WI38 (cell line): ENCODE data around the gene CHGA.

Experiments
- H3K4me3 ChIP-seq: 2 replicates; pipeline ENCODE4 v1.5.1; 2011; ENCODE audit warnings: low read depth, mild to moderate bottlenecking, control low read depth, low read length
- CTCF ChIP-seq: IDR thresholded peaks from 2 replicates; pipeline ENCODE4 v1.5.1; 2012; ENCODE audit warnings: low read depth, mild to moderate bottlenecking, control low read depth, low read length

CHGA gene

GRCh38 chr14:92951261-92951660, 28.3 kb downstream of the CHGA start:
- no peak for TF ChIP-seq CTCF
- no peak overlapping the region for H3K4me3 ChIP-seq

GRCh38 chr14:92951912-92952471, 29.0 kb downstream of the CHGA start:
- no peak overlapping the region for H3K4me3 ChIP-seq
- peak; percentile 93 for TF ChIP-seq CTCF

- TF ChIP-seq CTCF = no peak
- H3K4me3 ChIP-seq = no peak overlapping the region
Measured at GRCh38 chr14:92952481-92953298, 29.7 kb downstream of the CHGA start.

- TF ChIP-seq CTCF = no peak
- H3K4me3 ChIP-seq = no peak overlapping the region
Measured at GRCh38 chr14:92953526-92953925, 30.6 kb downstream of the CHGA start.

DNA sequence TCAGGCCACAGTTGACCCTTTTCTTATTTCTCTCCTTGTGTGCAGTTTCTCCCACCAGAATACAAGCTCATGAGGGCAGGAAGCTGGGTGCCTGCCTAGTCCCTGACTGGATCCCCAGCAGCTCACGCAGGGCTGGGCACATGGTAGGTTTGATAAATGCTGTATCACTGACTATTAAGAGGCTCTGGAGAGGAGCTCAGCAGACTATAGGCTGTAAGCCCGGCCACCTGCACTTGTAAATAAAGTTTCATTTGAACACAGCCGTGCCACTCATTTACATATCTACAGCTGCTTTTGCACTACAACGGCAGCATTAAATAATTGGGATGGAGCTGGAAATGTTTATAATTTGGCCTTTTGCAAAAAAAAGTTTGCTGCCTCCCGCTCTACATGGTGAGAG, 32.0 kb downstream of the CHGA start:
- no peak for TF ChIP-seq CTCF

GRCh38 chr14:92955381-92955780, 32.4 kb downstream of the CHGA start:
- TF ChIP-seq CTCF = no peak
- H3K4me3 ChIP-seq = no peak overlapping the region

More for the DNA sequence above, 32.0 kb downstream of the CHGA start:
- H3K4me3 ChIP-seq = no peak overlapping the region

- no peak for TF ChIP-seq CTCF
- H3K4me3 ChIP-seq = no peak overlapping the region
Measured at GRCh38 chr14:92956961-92957360, 34.0 kb downstream of the CHGA start.
